ENCODE results near the gene CD99. TPM values are rescaled to one million over a fixed set of nuclear protein-coding genes. Genes with fewer than 3 reads are reported as not detected.
A peak's percentile ranks its signal among the peaks of the same experiment; 100 is the strongest.

Gene CD99
- total and polyA plus RNA-seq, 11 donors = 216 to 477 (median 276) TPM

DNA sequence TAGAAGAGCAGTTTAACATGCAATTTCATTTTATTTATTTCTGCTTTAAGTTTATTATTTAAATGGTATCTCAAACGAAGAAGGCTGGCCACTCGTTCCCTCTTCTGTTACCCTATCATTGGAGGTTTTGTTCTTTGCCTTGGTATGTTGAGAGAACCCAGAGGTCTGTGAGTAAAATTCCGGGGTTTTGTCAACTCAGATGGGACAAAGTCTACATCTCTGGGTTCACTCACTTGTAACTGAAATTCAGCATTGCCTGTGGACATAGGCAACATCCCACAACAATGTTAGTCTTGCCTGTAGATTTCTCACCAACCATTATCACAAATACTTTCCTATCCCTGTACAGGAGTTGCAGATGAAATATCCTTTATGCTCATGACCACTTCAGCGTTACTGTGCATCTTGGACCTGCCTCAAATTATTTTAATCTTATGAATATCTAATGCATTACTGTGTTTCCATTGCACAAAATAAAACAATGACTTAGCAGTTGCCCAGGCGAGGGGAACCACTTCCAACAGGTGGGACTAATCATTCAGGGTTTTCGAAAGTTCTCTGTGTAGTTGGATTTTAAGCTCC is 33.5 kb upstream of the CD99 start:
- no peak overlapping the region for H3K27ac ChIP-seq
- H3K36me3 ChIP-seq = no peaks in the 10 kb centered on the region
- no peaks in the 10 kb centered on the region for H3K27me3 ChIP-seq
- DNase-seq (no peak), ATAC-seq (no peak)
- H3K4me3 ChIP-seq = no peak overlapping the region
- WGBS, 4 donors = 90 to 99% (median 93%) methylated on average over 6 of the region's 6 CpGs
- H3K9me3 ChIP-seq = no peaks in the 10 kb centered on the region
- H3K4me1 ChIP-seq = no peaks in the 10 kb centered on the region
- TF ChIP-seq, protein P1, sequence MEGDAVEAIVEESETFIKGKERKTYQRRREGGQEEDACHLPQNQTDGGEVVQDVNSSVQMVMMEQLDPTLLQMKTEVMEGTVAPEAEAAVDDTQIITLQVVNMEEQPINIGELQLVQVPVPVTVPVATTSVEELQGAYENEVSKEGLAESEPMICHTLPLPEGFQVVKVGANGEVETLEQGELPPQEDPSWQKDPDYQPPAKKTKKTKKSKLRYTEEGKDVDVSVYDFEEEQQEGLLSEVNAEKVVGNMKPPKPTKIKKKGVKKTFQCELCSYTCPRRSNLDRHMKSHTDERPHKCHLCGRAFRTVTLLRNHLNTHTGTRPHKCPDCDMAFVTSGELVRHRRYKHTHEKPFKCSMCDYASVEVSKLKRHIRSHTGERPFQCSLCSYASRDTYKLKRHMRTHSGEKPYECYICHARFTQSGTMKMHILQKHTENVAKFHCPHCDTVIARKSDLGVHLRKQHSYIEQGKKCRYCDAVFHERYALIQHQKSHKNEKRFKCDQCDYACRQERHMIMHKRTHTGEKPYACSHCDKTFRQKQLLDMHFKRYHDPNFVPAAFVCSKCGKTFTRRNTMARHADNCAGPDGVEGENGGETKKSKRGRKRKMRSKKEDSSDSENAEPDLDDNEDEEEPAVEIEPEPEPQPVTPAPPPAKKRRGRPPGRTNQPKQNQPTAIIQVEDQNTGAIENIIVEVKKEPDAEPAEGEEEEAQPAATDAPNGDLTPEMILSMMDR (IDR thresholded peaks at IDR 0.05) = no peak
- TF ChIP-seq POLR2A (IDR thresholded peaks at IDR 0.05) = no peak
- intact Hi-C loops (cut with DNase I) = no loop called here

DNA sequence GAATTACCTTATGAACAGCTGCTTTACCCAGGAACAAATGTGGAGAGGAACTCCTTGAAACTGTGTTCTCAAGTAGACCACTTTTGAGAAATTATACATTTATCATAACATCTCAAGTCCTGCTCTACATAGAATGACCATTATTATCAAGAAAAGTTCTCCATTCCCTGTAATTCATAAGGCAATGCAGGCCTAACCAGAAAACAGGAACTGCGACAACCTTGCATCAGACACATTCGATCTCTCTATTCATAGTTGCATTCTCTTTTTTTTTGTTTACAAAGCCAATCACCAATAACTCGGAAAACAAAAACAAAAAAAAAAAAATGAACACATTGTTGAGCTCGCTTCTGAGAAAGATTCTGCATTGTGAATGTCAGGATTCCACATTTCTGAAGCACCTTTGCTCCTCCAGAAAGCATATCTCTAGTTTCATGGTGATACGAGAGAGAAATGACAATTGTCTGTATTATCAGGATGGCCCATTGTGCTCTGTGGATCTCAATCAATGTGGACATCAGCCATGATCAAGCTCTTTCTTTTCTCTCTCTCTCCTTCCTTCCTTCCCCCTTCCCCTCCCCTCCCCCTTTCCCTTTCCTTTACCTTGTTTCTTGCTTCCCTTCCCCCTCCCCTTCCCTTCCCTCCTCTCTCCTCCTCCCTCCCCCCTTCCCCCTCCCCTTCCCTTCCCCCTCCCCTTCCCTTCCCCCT is 32.4 kb upstream of the CD99 start:
- WGBS, 4 donors = 82 to 92% (median 87%) methylated on average over 5 of the region's 5 CpGs
- Histone ChIP-seq H3K4me1 (no peaks in the 10 kb centered on the region), H3K27ac (no peak overlapping the region), H3K36me3 (no peaks in the 10 kb centered on the region), H3K9me3 (no peaks in the 10 kb centered on the region), H3K27me3 (no peaks in the 10 kb centered on the region), H3K4me3 (no peak overlapping the region)
- DNase-seq = no peak
- TF ChIP-seq, protein P1 (IDR thresholded peaks at IDR 0.05) = no peak
- no peak for ATAC-seq
- intact Hi-C loops (cut with DNase I) = no loop called here

DNA sequence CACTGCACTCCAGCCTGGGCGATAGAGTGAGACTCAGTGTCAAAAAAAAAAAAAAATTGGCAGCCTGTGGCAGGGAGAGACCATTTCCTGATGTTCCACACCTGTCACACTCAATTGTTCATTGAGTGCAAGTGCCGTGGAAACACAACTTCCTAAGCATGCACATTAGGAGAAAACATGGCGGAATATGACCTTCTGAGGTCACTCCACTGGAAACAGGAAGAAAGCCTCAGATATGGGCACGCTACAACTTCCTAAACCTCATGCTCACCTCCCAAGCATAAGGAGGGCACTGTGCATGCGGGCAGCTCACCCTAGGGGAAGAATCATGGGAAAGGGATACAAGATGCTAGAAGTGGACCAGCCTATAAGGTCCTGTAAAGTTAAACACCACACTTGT is 28.5 kb upstream of the CD99 start:
- no peak for TF ChIP-seq POLR2A (IDR thresholded peaks at IDR 0.05)
- TF ChIP-seq, protein P1 (IDR thresholded peaks at IDR 0.05) = no peak
- Histone ChIP-seq H3K4me3 (no peak overlapping the region), H3K27ac (no peak overlapping the region), H3K36me3 (no peaks in the 10 kb centered on the region), H3K27me3 (no peaks in the 10 kb centered on the region), H3K4me1 (peaks cover 0 to 18% (median 0%) of the 10 kb centered on the region in 12 donors), H3K9me3 (no peaks in the 10 kb centered on the region)
- DNase-seq (no peak), ATAC-seq (peak in 2 of 4 donors; percentile 29 to 44)
- intact Hi-C loops (cut with DNase I) = loop anchor here in 1 of 10 donors (10.0 kb wide), 1 partner anchor 82 kb away; no protein-coding TSS in a partner anchor
- 72 to 78% (median 75%) methylated on average over 5 of the region's 5 CpGs for WGBS, 4 donors

DNA sequence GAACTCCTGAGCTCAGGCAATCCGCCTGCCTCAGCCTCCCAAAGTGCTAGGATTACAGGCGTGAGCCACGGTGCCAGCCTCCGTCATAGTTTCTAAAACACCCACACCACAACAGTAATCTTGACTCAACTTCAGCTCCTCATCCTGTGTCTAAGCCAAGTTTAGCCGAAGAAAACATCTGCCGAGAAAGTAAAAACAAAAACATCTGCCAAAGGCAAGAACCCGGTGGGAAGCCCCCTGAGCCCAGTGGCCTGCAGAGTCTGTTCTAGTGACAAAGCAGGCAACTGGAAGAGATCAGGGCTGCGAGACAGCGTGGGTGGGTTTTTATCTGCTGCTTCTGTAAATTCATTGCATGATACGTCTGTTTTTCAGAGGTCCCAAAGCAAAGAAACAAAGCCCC is 26.6 kb upstream of the CD99 start:
- 54 to 63% (median 60%) methylated on average over 10 of the region's 10 CpGs for WGBS, 4 donors
- DNase-seq (peak in 4 of 5 donors; percentile 71 to 73 (median 72)), ATAC-seq (peak; percentile 42 to 93 (median 68))
- Histone ChIP-seq H3K36me3 (no peaks in the 10 kb centered on the region), H3K27me3 (no peaks in the 10 kb centered on the region), H3K4me3 (no peak overlapping the region), H3K9me3 (no peaks in the 10 kb centered on the region), H3K27ac (peak overlapping the region in 6 of 12 donors; percentile 4 to 62 (median 44)), H3K4me1 (peaks cover 0 to 18% (median 0%) of the 10 kb centered on the region in 12 donors)
- intact Hi-C loops (cut with DNase I) = loop anchor here in 1 of 10 donors (10.0 kb wide), 1 partner anchor 80 kb away; no protein-coding TSS in a partner anchor
- TF ChIP-seq POLR2A (IDR thresholded peaks at IDR 0.05) = no peak
- TF ChIP-seq, protein P1 (IDR thresholded peaks at IDR 0.05) = no peak
